Mammary epithelial cell (primary cell): Measurements from ENCODE around the gene NQO2.

Experiments used
- CTCF ChIP-seq, 2 donors: IDR thresholded peaks in 1 of 2; conservative IDR thresholded peaks in 1 of 2; 2 replicates each; pipeline ENCODE4 v1.5.1; 2011 to 2012; ENCODE audit warnings: inconsistent platforms in 2 of 2, low read length in 2 of 2, mild to moderate bottlenecking in 2 of 2, control low read depth in 1 of 2, low read depth in 1 of 2; ENCODE audit not compliant: insufficient read depth in 1 of 2; ENCODE audit errors: extremely low read depth in 1 of 2
- EZH2 ChIP-seq: IDR thresholded peaks from 2 replicates; pipeline ENCODE4 v1.6.1; 2012; ENCODE audit warnings: low read length, inconsistent platforms, borderline replicate concordance

GRCh38 chr6:3013901-3014674 is 14.4 kb downstream of the NQO2 start:
- no peak for TF ChIP-seq CTCF (conservative IDR thresholded peaks at IDR 0.05 in 1 of 2, IDR thresholded peaks at IDR 0.05 in 1 of 2; ENCODE audit: extremely low read depth in 1 of 2, insufficient read depth in 1 of 2, low read depth in 1 of 2, low read length in 2 of 2)
- TF ChIP-seq EZH2: no peak
